ENCODE results near the gene YEATS2. TPM values are rescaled to one million over a fixed set of nuclear protein-coding genes. Genes with fewer than 3 reads are reported as not detected.

The YEATS2 gene
- total RNA-seq, 1 experiment from 2014 or later = 38.6 TPM

DNA sequence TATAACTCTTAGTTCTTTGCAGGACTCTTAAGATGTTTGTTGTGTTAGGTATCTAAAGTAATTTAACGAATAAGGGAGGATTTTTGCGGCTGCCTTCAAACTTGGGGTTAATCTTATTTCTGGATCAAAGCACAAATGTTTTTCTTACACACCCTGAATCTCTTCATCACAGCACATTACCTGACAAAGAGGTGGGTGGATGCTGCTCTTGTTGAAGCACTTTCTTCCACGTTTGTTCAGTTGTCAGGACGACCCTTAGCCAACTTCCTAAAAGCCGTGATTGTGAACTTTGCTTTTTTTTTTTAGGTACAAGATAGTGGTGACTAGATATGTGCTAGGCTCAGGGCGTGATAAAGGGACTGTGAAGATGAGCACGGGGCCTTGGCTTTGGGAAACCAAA lies 36.0 kb downstream of the YEATS2 start:
- CTCF ChIA-PET = no interaction called here
- TF ChIP-seq POLR2AphosphoS5 (IDR thresholded peaks at IDR 0.05; ENCODE audit: low read depth, low read length) = no peak
- no peak for TF ChIP-seq ZFX (IDR thresholded peaks at IDR 0.05)
- peaks cover 19% of the 10 kb centered on the region for H3K79me2 ChIP-seq (ENCODE audit: insufficient read depth, low read length)
- no peak for DNase-seq (ENCODE audit: low read depth, low spot score)
- no peaks in the 10 kb centered on the region for H3K9me3 ChIP-seq (ENCODE audit: control insufficient read depth in 1 of 2, insufficient read depth in 1 of 2, low read depth in 1 of 2, low read length in 2 of 2)
- no peak overlapping the region for H3K4me2 ChIP-seq (ENCODE audit: low read length)
- H3K27ac ChIP-seq (ENCODE audit: low read depth, low read length) = no peak overlapping the region
- intact Hi-C loops (cut with micrococcal nuclease) = no loop called here
- POLR2A ChIA-PET = no interaction called here
- no peaks in the 10 kb centered on the region for H3K4me1 ChIP-seq (ENCODE audit: control insufficient read depth in 1 of 2, insufficient read depth in 2 of 2, low read length in 2 of 2)
- no peaks in the 10 kb centered on the region; the same call in 1 of the 2 replicates for H4K20me1 ChIP-seq (ENCODE audit: insufficient read depth)
- no TSS peak for BruUV-seq (replicated peaks)
- no peaks in the 10 kb centered on the region for H3K9me2 ChIP-seq (ENCODE audit: insufficient read depth)
- peaks cover 33 to 49% of the 10 kb centered on the region in 2 experiments for H3K36me3 ChIP-seq (ENCODE audit: control insufficient read depth in 1 of 2, insufficient read depth in 2 of 2, low read length in 2 of 2)
- RAD21 ChIA-PET (ENCODE audit: low non-redundant PET in 1 of 2, low total read pairs in 2 of 2, uncharacterized antibody in 2 of 2, unreplicated experiment in 2 of 2) = no interaction called here
- H3K4me3 ChIP-seq (replicated peaks in 1 of 2; ENCODE audit: low read depth in 1 of 2, low read length in 2 of 2) = no peak overlapping the region
- H2AFZ ChIP-seq (ENCODE audit: low read depth, low read length, poor library complexity, severe bottlenecking) = no peak overlapping the region
- no peaks in the 10 kb centered on the region for H3K27me3 ChIP-seq (ENCODE audit: insufficient read depth, low read length)
- no peak overlapping the region for H3K9ac ChIP-seq (ENCODE audit: low read length)
- no peak for ATAC-seq

DNA sequence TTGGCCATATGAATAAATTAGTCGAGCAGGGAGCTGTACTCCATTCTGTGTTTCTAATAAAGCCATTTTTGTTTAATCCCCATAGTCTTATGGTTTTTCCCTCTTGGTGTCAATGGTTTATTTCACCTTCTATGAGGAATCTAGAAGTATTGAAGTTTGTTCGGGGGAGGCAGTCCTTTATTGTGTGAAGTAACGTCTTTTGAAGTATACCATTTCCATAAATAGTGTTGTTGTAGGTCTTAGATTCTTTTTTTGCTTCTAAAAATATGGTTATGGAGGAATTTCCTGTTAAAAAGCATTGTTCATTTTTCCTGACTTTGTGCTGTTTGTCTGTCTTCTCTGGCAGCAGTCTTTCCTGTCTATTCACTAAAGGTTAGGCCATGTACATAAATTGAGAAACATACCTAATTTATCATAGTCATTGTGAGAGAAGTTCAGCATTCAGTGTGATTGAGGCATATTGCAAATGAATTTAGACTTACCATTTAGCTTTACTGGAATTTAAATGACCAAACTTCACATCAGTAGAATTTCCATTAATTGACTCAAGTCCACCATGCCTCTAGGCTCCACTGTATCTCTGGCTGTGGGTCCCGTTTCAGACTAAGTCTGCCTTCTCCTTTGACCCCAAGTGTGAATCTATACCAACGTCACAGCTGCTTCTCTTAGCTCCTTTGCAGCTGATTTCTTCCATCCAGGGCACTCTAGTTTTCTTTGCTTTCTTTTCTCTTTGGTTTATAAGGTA lies 37.3 kb downstream of the YEATS2 start:
- BruUV-seq (replicated peaks) = no TSS peak
- POLR2A ChIA-PET = no interaction called here

More for the DNA sequence above, 37.3 kb downstream of the YEATS2 start:
- H3K4me3 ChIP-seq (replicated peaks in 1 of 2; ENCODE audit: low read depth in 1 of 2, low read length in 2 of 2) = no peak overlapping the region
- no peaks in the 10 kb centered on the region for H3K9me3 ChIP-seq (ENCODE audit: control insufficient read depth in 1 of 2, insufficient read depth in 1 of 2, low read depth in 1 of 2, low read length in 2 of 2)
- ChIA-PET RAD21 (ENCODE audit: low non-redundant PET in 1 of 2, low total read pairs in 2 of 2, uncharacterized antibody in 2 of 2, unreplicated experiment in 2 of 2) (no interaction called here), CTCF (no interaction called here)
- no peaks in the 10 kb centered on the region; the same call in 1 of the 2 replicates for H4K20me1 ChIP-seq (ENCODE audit: insufficient read depth)
- H3K4me2 ChIP-seq (ENCODE audit: low read length) = no peak overlapping the region
- H3K27me3 ChIP-seq (ENCODE audit: insufficient read depth, low read length) = no peaks in the 10 kb centered on the region
- no peak overlapping the region for H3K9ac ChIP-seq (ENCODE audit: low read length)
- no peaks in the 10 kb centered on the region for H3K9me2 ChIP-seq (ENCODE audit: insufficient read depth)
- peaks cover 33 to 41% of the 10 kb centered on the region in 2 experiments for H3K36me3 ChIP-seq (ENCODE audit: control insufficient read depth in 1 of 2, insufficient read depth in 2 of 2, low read length in 2 of 2)
- no peak for DNase-seq (ENCODE audit: low read depth, low spot score)
- TF ChIP-seq JUND (IDR thresholded peaks at IDR 0.05) (no peak), ZFX (IDR thresholded peaks at IDR 0.05) (no peak), SIN3A (IDR thresholded peaks at IDR 0.05; ENCODE audit: low read depth) (no peak), ELF1 (IDR thresholded peaks at IDR 0.05; ENCODE audit: borderline replicate concordance, low read depth) (no peak), POLR2AphosphoS5 (IDR thresholded peaks at IDR 0.05; ENCODE audit: low read depth, low read length) (no peak), EZH2phosphoT487 (IDR thresholded peaks at IDR 0.05; ENCODE audit: borderline replicate concordance) (no peak), SP1 (IDR thresholded peaks at IDR 0.05; ENCODE audit: low read depth) (no peak), YY1 (IDR thresholded peaks at IDR 0.05; ENCODE audit: extremely low read depth, insufficient replicate concordance, low read depth, low read length) (no peak), EZH2 (IDR thresholded peaks at IDR 0.05) (no peak), TCF7L2 (IDR thresholded peaks at IDR 0.05; ENCODE audit: borderline replicate concordance, extremely low read depth, insufficient read depth, insufficient read length) (no peak), MAX (IDR thresholded peaks at IDR 0.05) (no peak), ATF3 (IDR thresholded peaks at IDR 0.05) (no peak), ZNF274 (IDR thresholded peaks at IDR 0.05; ENCODE audit: low read depth, low read length) (no peak), POLR2A (IDR thresholded peaks at IDR 0.05; ENCODE audit: borderline replicate concordance, extremely low read depth, insufficient read depth, insufficient read length) (no peak), RAD21 (IDR thresholded peaks at IDR 0.05; ENCODE audit: low read depth) (no peak), CBX3 (IDR thresholded peaks at IDR 0.05; ENCODE audit: low read depth) (no peak), SRF (IDR thresholded peaks at IDR 0.05; ENCODE audit: low read depth) (no peak), CEBPB (IDR thresholded peaks at IDR 0.05; ENCODE audit: low read depth) (no peak)
- TF ChIP-seq, protein P1, sequence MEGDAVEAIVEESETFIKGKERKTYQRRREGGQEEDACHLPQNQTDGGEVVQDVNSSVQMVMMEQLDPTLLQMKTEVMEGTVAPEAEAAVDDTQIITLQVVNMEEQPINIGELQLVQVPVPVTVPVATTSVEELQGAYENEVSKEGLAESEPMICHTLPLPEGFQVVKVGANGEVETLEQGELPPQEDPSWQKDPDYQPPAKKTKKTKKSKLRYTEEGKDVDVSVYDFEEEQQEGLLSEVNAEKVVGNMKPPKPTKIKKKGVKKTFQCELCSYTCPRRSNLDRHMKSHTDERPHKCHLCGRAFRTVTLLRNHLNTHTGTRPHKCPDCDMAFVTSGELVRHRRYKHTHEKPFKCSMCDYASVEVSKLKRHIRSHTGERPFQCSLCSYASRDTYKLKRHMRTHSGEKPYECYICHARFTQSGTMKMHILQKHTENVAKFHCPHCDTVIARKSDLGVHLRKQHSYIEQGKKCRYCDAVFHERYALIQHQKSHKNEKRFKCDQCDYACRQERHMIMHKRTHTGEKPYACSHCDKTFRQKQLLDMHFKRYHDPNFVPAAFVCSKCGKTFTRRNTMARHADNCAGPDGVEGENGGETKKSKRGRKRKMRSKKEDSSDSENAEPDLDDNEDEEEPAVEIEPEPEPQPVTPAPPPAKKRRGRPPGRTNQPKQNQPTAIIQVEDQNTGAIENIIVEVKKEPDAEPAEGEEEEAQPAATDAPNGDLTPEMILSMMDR (IDR thresholded peaks at IDR 0.05 in 2 of 3, conservative IDR thresholded peaks at IDR 0.05 in 1 of 3; ENCODE audit: borderline replicate concordance in 1 of 3, insufficient read depth in 1 of 3, low read depth in 2 of 3, low read length in 2 of 3) = no peak
- H3K4me1 ChIP-seq (ENCODE audit: control insufficient read depth in 1 of 2, insufficient read depth in 2 of 2, low read length in 2 of 2) = no peaks in the 10 kb centered on the region
- H2AFZ ChIP-seq (ENCODE audit: low read depth, low read length, poor library complexity, severe bottlenecking) = no peak overlapping the region
- no peak for ATAC-seq
- peaks cover 19% of the 10 kb centered on the region for H3K79me2 ChIP-seq (ENCODE audit: insufficient read depth, low read length)
- H3K27ac ChIP-seq (ENCODE audit: low read depth, low read length) = no peak overlapping the region
- intact Hi-C loops (cut with micrococcal nuclease) = no loop called here

Measured in HCT116 (cell line).